B cell (primary cell): ENCODE data around the gene C3orf18. TPM values are rescaled to one million over a fixed set of nuclear protein-coding genes. Genes with fewer than 3 reads are reported as not detected.

Source experiments
- ATAC-seq: fragments of 200-7000 bp; cut with Tn5 transposase; one replicate; pipeline ENCODE4 v1.10.0; 2021; ENCODE audit warnings: low read depth, mild to moderate bottlenecking, moderate number of reproducible peaks, moderate library complexity
- CTCF ChIA-PET: fragments of 350-600 bp; sonication (Branson Sonifier 250); formaldehyde crosslinking; loops from one replicate; lab custom pipeline; 2021; ENCODE audit warnings: antibody characterized with exemption, inconsistent platforms; lab: Charles Lee
- POLR2A ChIA-PET: fragments of 350-600 bp; sonication (Branson Sonifier 250); formaldehyde crosslinking; loops from one replicate; lab custom pipeline; 2021; ENCODE audit warnings: antibody characterized with exemption; lab: Charles Lee
- DNase-seq: peaks from one replicate; pipeline ENCODE4 v3.0.0; 2013
- H2AFZ ChIP-seq: 2 replicates; pipeline ENCODE4 v1.6.1; 2012; ENCODE audit warnings: mild to moderate bottlenecking, low read depth, low read length; ENCODE audit not compliant: insufficient read depth, poor library complexity, severe bottlenecking
- H3K27ac ChIP-seq, 2 donors: 1 replicate in 1 of 2; 2 replicates in 1 of 2; pipeline ENCODE4 v1.5.1; 2012 to 2013; ENCODE audit warnings: low read length in 2 of 2, mild to moderate bottlenecking in 2 of 2, moderate library complexity in 1 of 2
- H3K27me3 ChIP-seq, 4 experiments: fragments of 200-600 bp in 1 of 4; sonication (generic) in 1 of 4; replicated peaks in 1 of 4; 1 replicate in 2 of 4; 2 replicates in 2 of 4; pipeline versions ENCODE4 v1.6.1 to v1.7.0; 2013 to 2016; ENCODE audit warnings: low read length in 3 of 4, mild to moderate bottlenecking in 2 of 4, mixed read lengths in 1 of 4, moderate library complexity in 1 of 4; ENCODE audit not compliant: insufficient read depth in 4 of 4, control insufficient read depth in 3 of 4; ENCODE audit errors: control extremely low read depth in 1 of 4
- H3K36me3 ChIP-seq, 2 experiments: replicated peaks in 1 of 2; 1 replicate in 1 of 2; 2 replicates in 1 of 2; pipeline versions ENCODE4 v1.6.1 to v1.7.1; 2013; ENCODE audit warnings: low read length in 1 of 2; ENCODE audit not compliant: insufficient read depth in 2 of 2, control insufficient read depth in 1 of 2; ENCODE audit errors: control extremely low read depth in 1 of 2, extremely low read depth in 1 of 2
- H3K4me1 ChIP-seq, 2 donors: fragments of 200-600 bp in 1 of 2; sonication (generic) in 1 of 2; 1 replicate in 1 of 2; 2 replicates in 1 of 2; pipeline versions ENCODE4 v1.5.1 to v1.6.1; 2013 to 2017; ENCODE audit warnings: low read length in 2 of 2; ENCODE audit not compliant: control insufficient read depth in 2 of 2, insufficient read depth in 2 of 2
- H3K4me2 ChIP-seq: replicated peaks from 2 replicates; pipeline ENCODE3; 2012; ENCODE audit warnings: mild to moderate bottlenecking, low read depth, low read length; ENCODE audit not compliant: poor library complexity, severe bottlenecking
- H3K4me3 ChIP-seq, 5 experiments: fragments of 200-600 bp in 1 of 5; sonication (generic) in 1 of 5; 1 replicate in 3 of 5; 2 replicates in 2 of 5; pipeline versions ENCODE4 v1.5.1 to v1.7.0; 2011 to 2016; ENCODE audit warnings: low read length in 4 of 5, mild to moderate bottlenecking in 4 of 5, low read depth in 2 of 5, control low read depth in 1 of 5, moderate library complexity in 1 of 5; ENCODE audit not compliant: insufficient read depth in 1 of 5; ENCODE audit errors: control extremely low read depth in 1 of 5, extremely low read depth in 1 of 5
- H3K79me2 ChIP-seq: fragments of 200-600 bp; sonication (generic); one replicate; pipeline ENCODE4 v1.6.0; 2016; ENCODE audit warnings: low read length; ENCODE audit not compliant: control insufficient read depth, insufficient read depth
- H3K9ac ChIP-seq: fragments of 200-600 bp; sonication (generic); 2 replicates; pipeline ENCODE4 v1.6.1; 2017; ENCODE audit warnings: mild to moderate bottlenecking, low read length, moderate library complexity
- H3K9me3 ChIP-seq, 3 donors: one replicate each; pipeline versions ENCODE4 v1.6.1 to v1.7.1; 2013; ENCODE audit warnings: low read length in 2 of 3; ENCODE audit not compliant: control insufficient read depth in 2 of 3, insufficient read depth in 1 of 3; ENCODE audit errors: control extremely low read depth in 1 of 3
- H4K20me1 ChIP-seq: 2 replicates; pipeline ENCODE4 v1.6.0; 2012; ENCODE audit warnings: mild to moderate bottlenecking, low read length; ENCODE audit not compliant: insufficient read depth, control insufficient read depth, poor library complexity, severe bottlenecking
- H3K27ac Mint-ChIP-seq: one replicate; pipeline ENCODE4 v1.8.0; 2021; ENCODE audit warnings: mixed read lengths
- H3K27me3 Mint-ChIP-seq: one replicate; pipeline ENCODE4 v1.8.0; 2021; ENCODE audit warnings: mixed read lengths
- H3K4me1 Mint-ChIP-seq: one replicate; pipeline ENCODE4 v1.8.0; 2021; ENCODE audit warnings: mixed read lengths
- H3K4me3 Mint-ChIP-seq: one replicate; pipeline ENCODE4 v1.8.0; 2021; ENCODE audit warnings: mixed read lengths
- H3K9me3 Mint-ChIP-seq: one replicate; pipeline ENCODE4 v1.8.0; 2022; ENCODE audit warnings: mixed read lengths; ENCODE audit not compliant: insufficient read depth
- EZH2 ChIP-seq: IDR thresholded peaks from 2 replicates; pipeline ENCODE4 v1.6.1; 2012; ENCODE audit warnings: borderline replicate concordance, low read depth, mild to moderate bottlenecking, moderate library complexity, low read length; ENCODE audit not compliant: insufficient read depth, poor library complexity, severe bottlenecking
- WGBS: methylation state at CpG from one replicate; pipeline ENCODE4 v1.1.5; 2013; ENCODE audit warnings: missing lambda C conversion rate; ENCODE audit not compliant: insufficient coverage; 5-methylcytosine and 5-hydroxymethylcytosine counted together
- intact Hi-C: fragments of 100-400 bp; cut with micrococcal nuclease; formaldehyde crosslinking; loops from one replicate; pipeline ENCODE4 v1.10.0; 2022
- polyA plus RNA-seq: library from polyadenylated mRNA; depleted of rRNA; stranded (reverse); fragments of >200 nt; gene quantifications from 2 replicates; pipeline ENCODE4 v1.2.3, GENCODE V29; 2012
- total RNA-seq, 2 donors: library from RNA; stranded (reverse); fragments of 120-200 nt in 1 of 2; gene quantifications; 1 replicate in 1 of 2; 2 replicates in 1 of 2; pipeline versions ENCODE4 v1.2.3 to v1.2.4, GENCODE V29; 2013 to 2022
- TF ChIP-seq, protein P1 (sequence below): fragments of 200-600 bp; IDR thresholded peaks from one replicate; pipeline ENCODE4 v1.8.0; 2022; ENCODE audit warnings: antibody characterized with exemption, mild to moderate bottlenecking

C3orf18 gene
- total and polyA plus RNA-seq, 2 donors (not counting 1 experiment from before 2014, with no cell fraction given) = 14.3 to 15.4 TPM

DNA sequence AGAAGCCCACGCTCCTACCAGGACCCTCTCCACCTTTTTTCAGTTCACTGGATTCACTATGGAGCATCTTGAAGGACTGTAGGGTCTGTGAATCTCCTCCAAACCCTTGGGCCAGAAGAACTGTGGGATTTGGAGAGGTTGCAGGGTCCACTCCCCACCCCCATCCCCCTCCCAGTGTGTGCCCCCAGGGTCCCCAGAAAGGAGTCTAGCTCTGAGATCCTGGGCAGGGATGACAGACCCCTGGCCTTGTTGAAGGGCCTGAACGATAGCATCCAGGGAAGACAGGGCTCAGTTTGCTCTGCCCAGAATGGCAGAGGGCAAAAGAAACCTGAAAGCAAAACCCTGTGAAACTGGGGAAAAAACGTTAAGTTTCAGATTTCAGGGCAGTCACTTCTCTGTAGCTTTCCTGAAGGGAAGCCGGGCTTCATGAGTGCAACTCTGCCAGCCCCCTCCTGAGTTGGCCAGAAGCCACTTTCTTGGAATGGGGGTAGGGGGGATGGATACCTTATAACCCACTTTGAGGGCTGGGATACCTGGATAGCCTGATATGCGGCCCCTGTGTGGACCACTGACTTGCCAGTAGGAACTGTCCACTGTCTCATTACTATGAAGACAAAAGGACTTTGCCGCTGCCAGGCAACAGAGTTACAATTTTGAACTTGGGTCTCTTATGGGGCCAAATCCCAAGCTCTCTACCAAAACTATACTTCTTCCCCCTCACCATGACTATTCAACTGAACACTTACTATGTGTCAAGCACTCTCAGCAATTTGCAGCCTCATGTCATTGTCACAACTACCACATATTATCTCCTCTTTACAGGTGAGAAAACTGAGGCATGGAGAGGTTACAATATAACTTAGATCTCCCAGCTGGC lies 45.7 kb upstream of the C3orf18 start:
- H3K27me3 Mint-ChIP-seq = no peaks in the 10 kb centered on the region
- no peak overlapping the region for H3K4me2 ChIP-seq

More for the DNA sequence above, 45.7 kb upstream of the C3orf18 start:
- DNase-seq (no peak), ATAC-seq (no peak)
- Histone ChIP-seq H3K27ac (no peak overlapping the region), H2AFZ (no peak overlapping the region), H3K9ac (no peak overlapping the region), H3K79me2 (peaks cover 38% of the 10 kb centered on the region), H3K36me3 (no peaks in the 10 kb centered on the region), H3K4me1 (peaks cover 31 to 45% of the 10 kb centered on the region in 2 donors), H3K9me3 (no peaks in the 10 kb centered on the region), H4K20me1 (no peaks in the 10 kb centered on the region), H3K27me3 (no peaks in the 10 kb centered on the region), H3K4me3 (no peak overlapping the region)
- H3K9me3 Mint-ChIP-seq = no peaks in the 10 kb centered on the region
- H3K4me1 Mint-ChIP-seq = peaks cover 48% of the 10 kb centered on the region
- POLR2A ChIA-PET = interaction anchor here (2.8 kb wide), 1 partner anchor 43 kb away, joined by 38 read pairs; the partner anchor contains the start of gene HEMK1
- H3K4me3 Mint-ChIP-seq = peak overlapping the region; percentile 90
- WGBS = 66% methylated on average over 5 of the region's 6 CpGs
- CTCF ChIA-PET = interaction anchor here (0.6 to 17.6 kb wide), 16 partner anchors 11 to 773 kb away, joined by 3 to 541 read pairs (median 5); partner anchors contain the start of genes C3orf18, HEMK1 and MANF
- no peak for TF ChIP-seq EZH2
- TF ChIP-seq, protein P1, sequence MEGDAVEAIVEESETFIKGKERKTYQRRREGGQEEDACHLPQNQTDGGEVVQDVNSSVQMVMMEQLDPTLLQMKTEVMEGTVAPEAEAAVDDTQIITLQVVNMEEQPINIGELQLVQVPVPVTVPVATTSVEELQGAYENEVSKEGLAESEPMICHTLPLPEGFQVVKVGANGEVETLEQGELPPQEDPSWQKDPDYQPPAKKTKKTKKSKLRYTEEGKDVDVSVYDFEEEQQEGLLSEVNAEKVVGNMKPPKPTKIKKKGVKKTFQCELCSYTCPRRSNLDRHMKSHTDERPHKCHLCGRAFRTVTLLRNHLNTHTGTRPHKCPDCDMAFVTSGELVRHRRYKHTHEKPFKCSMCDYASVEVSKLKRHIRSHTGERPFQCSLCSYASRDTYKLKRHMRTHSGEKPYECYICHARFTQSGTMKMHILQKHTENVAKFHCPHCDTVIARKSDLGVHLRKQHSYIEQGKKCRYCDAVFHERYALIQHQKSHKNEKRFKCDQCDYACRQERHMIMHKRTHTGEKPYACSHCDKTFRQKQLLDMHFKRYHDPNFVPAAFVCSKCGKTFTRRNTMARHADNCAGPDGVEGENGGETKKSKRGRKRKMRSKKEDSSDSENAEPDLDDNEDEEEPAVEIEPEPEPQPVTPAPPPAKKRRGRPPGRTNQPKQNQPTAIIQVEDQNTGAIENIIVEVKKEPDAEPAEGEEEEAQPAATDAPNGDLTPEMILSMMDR = no peak
- intact Hi-C loops = loop anchor here (1.0 to 10.0 kb wide), 4 partner anchors 44 to 1182 kb away; partner anchors contain the start of genes HEMK1 and ZMYND10
- no peak overlapping the region for H3K27ac Mint-ChIP-seq
